ENCODE data around the gene DSTN. TPM values are rescaled to one million over a fixed set of nuclear protein-coding genes. Genes with fewer than 3 reads are reported as not detected.

DSTN gene
- polyA plus RNA-seq, 1 experiment: 295 TPM

- TF ChIP-seq CTCF (IDR thresholded peaks at IDR 0.05; ENCODE audit: insufficient read depth, low read depth, low read length): no peak
- no peak for DNase-seq (ENCODE audit: low read depth)
- Histone ChIP-seq H3K27me3 (ENCODE audit: control insufficient read depth, insufficient read depth, low read length) (no peaks in the 10 kb centered on the region), H3K4me3 (ENCODE audit: low read depth, low read length) (no peak overlapping the region), H3K36me3 (ENCODE audit: control insufficient read depth, insufficient read depth, low read length) (peaks cover 86% of the 10 kb centered on the region)
- POLR2A ChIA-PET: no interaction called here
- CTCF ChIA-PET: interaction anchor here (1.3 to 2.4 kb wide), 3 partner anchors 16 to 129 kb away, joined by 3 to 8 read pairs (median 3); no protein-coding TSS in a partner anchor
These were observed 64.1 kb downstream of the DSTN start for GRCh38 chr20:17633850-17634500.

- Histone ChIP-seq H3K27me3 (ENCODE audit: control insufficient read depth, insufficient read depth, low read length) (no peaks in the 10 kb centered on the region), H3K36me3 (ENCODE audit: control insufficient read depth, insufficient read depth, low read length) (peaks cover 81% of the 10 kb centered on the region), H3K4me3 (ENCODE audit: low read depth, low read length) (no peak overlapping the region)
- DNase-seq (ENCODE audit: low read depth): no peak
- TF ChIP-seq CTCF (IDR thresholded peaks at IDR 0.05; ENCODE audit: insufficient read depth, low read depth, low read length): no peak
- CTCF ChIA-PET: interaction anchor here (1.3 to 2.4 kb wide), 4 partner anchors 17 to 304 kb away, joined by 3 to 8 read pairs (median 3); no protein-coding TSS in a partner anchor
- POLR2A ChIA-PET: no interaction called here
These were observed 64.9 kb downstream of the DSTN start for GRCh38 chr20:17634661-17635331.

GRCh38 chr20:17635332-17636244, 65.7 kb downstream of the DSTN start:
- CTCF ChIA-PET: interaction anchor here (1.5 kb wide), 2 partner anchors 18 to 303 kb away, joined by 3 read pairs; no protein-coding TSS in a partner anchor
- no peak for DNase-seq (ENCODE audit: low read depth)
- no peak for TF ChIP-seq CTCF (IDR thresholded peaks at IDR 0.05; ENCODE audit: insufficient read depth, low read depth, low read length)
- no peaks in the 10 kb centered on the region for H3K27me3 ChIP-seq (ENCODE audit: control insufficient read depth, insufficient read depth, low read length)
- POLR2A ChIA-PET: no interaction called here
- H3K36me3 ChIP-seq (ENCODE audit: control insufficient read depth, insufficient read depth, low read length): peaks cover 80% of the 10 kb centered on the region
- H3K4me3 ChIP-seq (ENCODE audit: low read depth, low read length): no peak overlapping the region

GRCh38 chr20:17636523-17637412, 66.9 kb downstream of the DSTN start:
- no peaks in the 10 kb centered on the region for H3K27me3 ChIP-seq (ENCODE audit: control insufficient read depth, insufficient read depth, low read length)
- 0 out of 2 replicates have a peak, but pooled peaks have one; percentile 6 for TF ChIP-seq CTCF (IDR thresholded peaks at IDR 0.05; ENCODE audit: insufficient read depth, low read depth, low read length)
- POLR2A ChIA-PET: no interaction called here
- CTCF ChIA-PET: interaction anchor here (1.5 to 2.4 kb wide), 2 partner anchors 17 to 302 kb away, joined by 3 to 10 read pairs; no protein-coding TSS in a partner anchor
- no peak for DNase-seq (ENCODE audit: low read depth)
- H3K4me3 ChIP-seq (ENCODE audit: low read depth, low read length): no peak overlapping the region
- H3K36me3 ChIP-seq (ENCODE audit: control insufficient read depth, insufficient read depth, low read length): peaks cover 81% of the 10 kb centered on the region
